Astrocyte (in vitro differentiated cells and primary cell): ENCODE data around the gene SIRT5.

Experiments used
- EZH2 ChIP-seq: IDR thresholded peaks from 2 replicates; pipeline ENCODE4 v1.6.1; 2012; ENCODE audit warnings: mild to moderate bottlenecking, low read length, inconsistent platforms; ENCODE audit not compliant: insufficient read depth
- TF ChIP-seq, protein P1 (sequence below): IDR thresholded peaks from 2 replicates; pipeline ENCODE4 v1.5.1; 2011; ENCODE audit warnings: low read depth, mild to moderate bottlenecking, inconsistent platforms, low read length, moderate library complexity; ENCODE audit not compliant: insufficient read depth

DNA sequence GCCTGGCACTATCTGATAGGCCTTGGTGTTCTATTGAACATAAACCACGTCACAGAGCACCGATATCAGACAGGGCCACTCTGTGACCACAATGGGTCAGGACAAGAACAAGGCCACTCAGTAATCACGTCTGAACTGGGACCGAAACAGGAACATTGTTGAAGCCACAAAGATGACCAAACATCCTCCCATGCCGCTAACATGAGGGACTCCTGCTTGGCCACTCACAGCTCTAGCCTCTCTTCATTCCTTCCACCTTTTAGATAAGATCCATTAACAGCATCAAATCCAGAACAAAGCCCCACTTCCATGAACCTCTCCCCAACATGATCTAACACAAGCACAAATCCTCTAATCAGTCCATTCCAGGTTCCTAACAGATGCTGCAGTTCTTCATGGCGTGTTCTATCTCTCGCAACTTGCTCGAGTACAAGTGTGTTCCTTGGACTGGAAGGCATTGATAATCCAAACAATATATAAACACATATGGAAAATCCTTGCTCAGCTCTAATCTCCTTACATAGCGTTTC lies 7.4 kb downstream of the SIRT5 start:
- TF ChIP-seq, protein P1, sequence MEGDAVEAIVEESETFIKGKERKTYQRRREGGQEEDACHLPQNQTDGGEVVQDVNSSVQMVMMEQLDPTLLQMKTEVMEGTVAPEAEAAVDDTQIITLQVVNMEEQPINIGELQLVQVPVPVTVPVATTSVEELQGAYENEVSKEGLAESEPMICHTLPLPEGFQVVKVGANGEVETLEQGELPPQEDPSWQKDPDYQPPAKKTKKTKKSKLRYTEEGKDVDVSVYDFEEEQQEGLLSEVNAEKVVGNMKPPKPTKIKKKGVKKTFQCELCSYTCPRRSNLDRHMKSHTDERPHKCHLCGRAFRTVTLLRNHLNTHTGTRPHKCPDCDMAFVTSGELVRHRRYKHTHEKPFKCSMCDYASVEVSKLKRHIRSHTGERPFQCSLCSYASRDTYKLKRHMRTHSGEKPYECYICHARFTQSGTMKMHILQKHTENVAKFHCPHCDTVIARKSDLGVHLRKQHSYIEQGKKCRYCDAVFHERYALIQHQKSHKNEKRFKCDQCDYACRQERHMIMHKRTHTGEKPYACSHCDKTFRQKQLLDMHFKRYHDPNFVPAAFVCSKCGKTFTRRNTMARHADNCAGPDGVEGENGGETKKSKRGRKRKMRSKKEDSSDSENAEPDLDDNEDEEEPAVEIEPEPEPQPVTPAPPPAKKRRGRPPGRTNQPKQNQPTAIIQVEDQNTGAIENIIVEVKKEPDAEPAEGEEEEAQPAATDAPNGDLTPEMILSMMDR: no peak
- TF ChIP-seq EZH2: no peak
